Gastroesophageal sphincter (tissue), 4 donors: ENCODE results near the gene ZNF143. TPM values are rescaled to one million over a fixed set of nuclear protein-coding genes. Genes with fewer than 3 reads are reported as not detected.

Source experiments
- ATAC-seq: fragments of 150-250 bp; one replicate; pipeline ENCODE4 v1.9.1; 2016; ENCODE audit warnings: mild to moderate bottlenecking, moderate library complexity
- H3K27ac ChIP-seq, 4 donors: fragments of 200-600 bp; sonication (generic) in 3 of 4; 1 replicate in 3 of 4; 2 replicates in 1 of 4; pipeline ENCODE4 v1.5.1; 2016 to 2019
- H3K27me3 ChIP-seq: fragments of 200-600 bp; sonication (generic); one replicate; pipeline ENCODE4 v1.5.1; 2019
- H3K36me3 ChIP-seq, 2 donors: fragments of 200-600 bp; sonication (generic); one replicate each; pipeline ENCODE4 v1.5.1; 2019; ENCODE audit warnings: control low read depth in 1 of 2
- H3K4me1 ChIP-seq, 3 donors: fragments of 200-600 bp; sonication (generic); 1 replicate in 2 of 3; 2 replicates in 1 of 3; pipeline ENCODE4 v1.5.1; 2016 to 2019; ENCODE audit warnings: control low read depth in 2 of 3
- H3K4me3 ChIP-seq, 2 donors: fragments of 200-600 bp; sonication (generic); one replicate each; pipeline ENCODE4 v1.5.1; 2019; ENCODE audit warnings: mild to moderate bottlenecking in 1 of 2, moderate library complexity in 1 of 2
- H3K9me3 ChIP-seq, 3 donors: fragments of 200-600 bp; sonication (generic); one replicate each; pipeline ENCODE4 v1.5.1; 2017 to 2019; ENCODE audit warnings: control low read depth in 2 of 3
- EP300 ChIP-seq: sonication (generic); formaldehyde crosslinking; IDR thresholded peaks from one replicate; pipeline ENCODE4 v1.6.1; 2017; ENCODE audit warnings: antibody characterized with exemption, mild to moderate bottlenecking
- POLR2A ChIP-seq, 2 donors: fragments of 450-650 bp; IDR thresholded peaks; one replicate each; pipeline ENCODE4 v1.6.1; 2017; ENCODE audit warnings: antibody characterized with exemption in 2 of 2, mild to moderate bottlenecking in 2 of 2, moderate library complexity in 1 of 2
- POLR2AphosphoS5 ChIP-seq: sonication (generic); formaldehyde crosslinking; IDR thresholded peaks from one replicate; pipeline ENCODE4 v1.6.1; 2017; ENCODE audit warnings: antibody characterized with exemption
- WGBS, 2 donors: methylation state at CpG; one replicate each; pipeline ENCODE4 v1.1.5; 2018; ENCODE audit warnings: low coverage in 1 of 2; 5-methylcytosine and 5-hydroxymethylcytosine counted together
- total RNA-seq, 4 donors: library from RNA; depleted of rRNA; stranded (reverse); fragments of >200 nt; gene quantifications; one replicate each; pipeline ENCODE4 v1.1.0, GENCODE V29; 2016
- TF ChIP-seq, protein P1 (sequence below), 4 experiments: fragments of 200-600 bp in 2 of 4; fragments of 450-650 bp in 2 of 4; sonication (generic) in 1 of 4; IDR thresholded peaks; one replicate each; pipeline ENCODE4 v1.5.1; 2017 to 2019; ENCODE audit warnings: antibody characterized with exemption in 4 of 4, mild to moderate bottlenecking in 2 of 4, moderate library complexity in 2 of 4

Gene ZNF143
- total RNA-seq: 10 to 100 TPM; 33.7 to 72.5 (median 52.5) TPM

DNA sequence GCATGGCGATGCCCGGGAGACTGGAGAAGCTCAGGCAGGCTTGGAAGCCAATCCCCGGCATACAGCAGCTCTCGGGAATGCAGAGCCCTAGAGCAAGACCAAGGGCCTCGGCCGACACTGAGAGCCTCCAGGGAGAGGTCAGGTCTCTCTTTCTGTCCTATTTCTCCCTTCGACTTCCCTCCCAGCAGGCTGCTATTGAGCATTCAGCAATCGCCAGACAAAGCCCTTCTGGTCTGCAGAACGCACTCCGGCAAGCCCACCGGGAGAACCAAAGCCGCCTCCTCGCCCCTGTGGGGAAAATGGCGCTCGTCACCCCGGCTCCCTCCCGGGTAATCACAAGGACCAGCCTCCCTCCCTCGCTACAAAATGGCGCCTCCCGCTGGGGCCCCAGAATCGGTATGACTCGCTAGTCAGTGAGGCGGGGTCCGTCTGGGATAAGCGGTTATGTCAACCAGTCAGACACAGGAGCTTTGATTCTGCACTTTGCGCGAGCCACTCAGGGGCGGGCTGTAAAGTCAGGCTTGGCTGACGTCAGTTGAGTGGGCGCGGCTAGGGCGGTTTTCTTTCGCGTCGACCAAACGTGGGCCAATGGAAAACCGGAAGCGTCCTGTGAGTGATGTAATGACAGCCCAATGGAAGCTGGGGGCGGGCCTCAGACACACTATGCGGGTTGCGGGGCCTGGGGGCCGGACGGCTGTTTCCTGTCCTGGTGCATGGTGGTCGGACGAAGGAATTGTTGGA is at the start of gene ZNF143:
ZNF143 (plus strand) TSS at position 691 of the 741 bp plus-strand sequence. CDS start 10,297 bp downstream, outside the sequence.
- Histone ChIP-seq H3K27ac (peak within 1 kb of the TSS; percentile 97 to 100 (median 98)), H3K36me3 (no peaks in the 10 kb centered on the region), H3K4me1 (peaks cover 0 to 32% (median 6%) of the 10 kb centered on the region in 3 donors), H3K27me3 (no peaks in the 10 kb centered on the region), H3K9me3 (no peaks in the 10 kb centered on the region), H3K4me3 (peak within 1 kb of the TSS; percentile 76 to 94)
- peak; percentile 98 for TF ChIP-seq POLR2AphosphoS5
- TF ChIP-seq POLR2A (IDR thresholded peaks at IDR 0.05): peak; percentile 88 to 96
- TF ChIP-seq, protein P1, sequence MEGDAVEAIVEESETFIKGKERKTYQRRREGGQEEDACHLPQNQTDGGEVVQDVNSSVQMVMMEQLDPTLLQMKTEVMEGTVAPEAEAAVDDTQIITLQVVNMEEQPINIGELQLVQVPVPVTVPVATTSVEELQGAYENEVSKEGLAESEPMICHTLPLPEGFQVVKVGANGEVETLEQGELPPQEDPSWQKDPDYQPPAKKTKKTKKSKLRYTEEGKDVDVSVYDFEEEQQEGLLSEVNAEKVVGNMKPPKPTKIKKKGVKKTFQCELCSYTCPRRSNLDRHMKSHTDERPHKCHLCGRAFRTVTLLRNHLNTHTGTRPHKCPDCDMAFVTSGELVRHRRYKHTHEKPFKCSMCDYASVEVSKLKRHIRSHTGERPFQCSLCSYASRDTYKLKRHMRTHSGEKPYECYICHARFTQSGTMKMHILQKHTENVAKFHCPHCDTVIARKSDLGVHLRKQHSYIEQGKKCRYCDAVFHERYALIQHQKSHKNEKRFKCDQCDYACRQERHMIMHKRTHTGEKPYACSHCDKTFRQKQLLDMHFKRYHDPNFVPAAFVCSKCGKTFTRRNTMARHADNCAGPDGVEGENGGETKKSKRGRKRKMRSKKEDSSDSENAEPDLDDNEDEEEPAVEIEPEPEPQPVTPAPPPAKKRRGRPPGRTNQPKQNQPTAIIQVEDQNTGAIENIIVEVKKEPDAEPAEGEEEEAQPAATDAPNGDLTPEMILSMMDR (IDR thresholded peaks at IDR 0.05): peak in 2 of 4 experiments; percentile 21 to 34
- TF ChIP-seq EP300: no peak
- peak; percentile 96 for ATAC-seq
- WGBS, 2 donors: 0 to 4% methylated on average over 9 to 14 of the region's 45 CpGs

DNA sequence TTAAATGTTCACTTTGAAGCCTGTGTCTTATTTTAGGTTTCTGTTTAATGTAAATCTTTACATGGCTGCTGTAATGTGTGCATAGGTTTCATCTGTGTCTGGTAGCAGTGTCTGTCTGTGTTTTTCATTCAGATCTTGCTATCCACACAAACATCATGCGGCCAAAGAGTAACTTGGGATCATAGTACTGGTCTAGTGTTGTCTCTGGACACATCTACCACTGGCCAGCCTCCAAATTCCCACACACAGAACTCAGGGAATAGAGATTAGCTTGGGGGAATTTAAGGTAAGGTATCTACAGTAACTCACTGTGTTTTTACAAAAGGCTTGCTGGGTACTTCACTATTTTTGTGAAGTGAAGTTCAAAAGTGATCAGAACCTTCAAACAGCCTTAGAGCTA is 32.1 kb upstream of the ZNF143 start:
- Histone ChIP-seq H3K9me3 (no peaks in the 10 kb centered on the region), H3K27ac (no peak overlapping the region), H3K4me1 (no peaks in the 10 kb centered on the region), H3K36me3 (peaks cover 8 to 100% of the 10 kb centered on the region in 2 donors), H3K4me3 (no peak overlapping the region), H3K27me3 (no peaks in the 10 kb centered on the region)
- TF ChIP-seq POLR2AphosphoS5 (no peak), POLR2A (IDR thresholded peaks at IDR 0.05) (no peak), EP300 (no peak)
- TF ChIP-seq, protein P1 (IDR thresholded peaks at IDR 0.05): no peak
- ATAC-seq: no peak
- WGBS, 2 donors: 77% methylated on average over 1 of the region's 1 CpG; no CpG with 5 or more reads in 1 of the 2 donors

DNA sequence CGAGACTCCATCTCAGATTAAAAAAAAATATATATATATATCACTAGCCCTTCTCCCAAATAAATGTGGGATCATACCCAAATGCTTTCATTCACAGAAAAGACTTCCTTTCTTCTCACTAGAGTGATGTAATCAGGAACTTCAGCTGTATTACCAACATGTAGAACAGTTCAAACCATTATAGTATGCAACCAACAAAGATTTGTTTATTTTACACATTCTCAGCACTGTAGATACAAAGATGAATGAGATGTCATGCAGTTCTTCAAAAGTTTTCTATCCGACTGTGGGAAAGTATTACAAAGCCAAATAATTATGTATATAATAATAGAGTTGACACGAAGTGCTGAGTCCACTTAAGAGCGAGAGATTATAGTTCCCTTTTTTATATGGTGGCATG is 22.2 kb upstream of the ZNF143 start:
- Histone ChIP-seq H3K27ac (no peak overlapping the region), H3K9me3 (no peaks in the 10 kb centered on the region), H3K4me1 (no peaks in the 10 kb centered on the region), H3K4me3 (no peak overlapping the region), H3K36me3 (peaks cover 7 to 100% of the 10 kb centered on the region in 2 donors), H3K27me3 (no peaks in the 10 kb centered on the region)
- ATAC-seq: no peak
- TF ChIP-seq POLR2AphosphoS5 (no peak), POLR2A (IDR thresholded peaks at IDR 0.05) (no peak), EP300 (no peak)
- TF ChIP-seq, protein P1 (IDR thresholded peaks at IDR 0.05): no peak
- WGBS, 2 donors: 65 to 78% methylated on average over 4 of the region's 4 CpGs

DNA sequence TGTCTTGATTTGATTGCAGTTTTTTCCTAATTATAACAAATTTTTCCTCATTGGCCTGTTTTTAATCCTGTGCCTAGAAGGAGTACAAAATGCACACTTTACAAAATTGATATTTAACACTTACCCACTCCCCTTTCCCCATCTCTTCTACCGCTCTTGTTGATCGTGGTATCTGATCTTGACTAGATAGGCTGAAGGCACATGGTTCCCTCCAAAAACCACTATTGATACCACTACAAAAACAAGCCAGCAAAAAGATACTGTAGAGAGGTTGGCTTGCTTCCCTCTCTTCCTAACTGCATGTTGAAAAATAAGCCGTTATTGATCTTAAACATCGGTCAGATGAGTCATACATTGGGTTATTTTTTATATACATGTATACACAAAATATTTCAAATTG is 14.6 kb upstream of the ZNF143 start:
- no peaks in the 10 kb centered on the region for H3K27me3 ChIP-seq
- H3K36me3 ChIP-seq: peaks cover 0 to 62% of the 10 kb centered on the region in 2 donors
- no peak overlapping the region for H3K4me3 ChIP-seq
- H3K9me3 ChIP-seq: peaks cover 0 to under 1% (median 0%) of the 10 kb centered on the region in 3 donors
- TF ChIP-seq EP300 (no peak), POLR2A (IDR thresholded peaks at IDR 0.05) (no peak), POLR2AphosphoS5 (no peak)
- TF ChIP-seq, protein P1 (IDR thresholded peaks at IDR 0.05): no peak
- ATAC-seq: no peak
- H3K4me1 ChIP-seq: no peaks in the 10 kb centered on the region
- H3K27ac ChIP-seq: no peak overlapping the region
- WGBS, 2 donors: 83 to 88% methylated on average over 3 to 4 of the region's 4 CpGs
